ENCODE measurements around the gene RHOU. TPM values are rescaled to one million over a fixed set of nuclear protein-coding genes. Genes with fewer than 3 reads are reported as not detected.

Gene RHOU
- total RNA-seq, 1 donor from 2014 or later, result 29.5 TPM

- DNase-seq (ENCODE audit: low spot score), result no peak
Measured at GRCh38 chr1:228782662-228783417, 47.6 kb downstream of the RHOU start.

GRCh38 chr1:228783418-228784040 lies 48.2 kb downstream of the RHOU start:
- no peak for DNase-seq (ENCODE audit: low spot score)

GRCh38 chr1:228784181-228784580 lies 48.9 kb downstream of the RHOU start:
- DNase-seq (ENCODE audit: low spot score), result no peak

- no peak for DNase-seq (ENCODE audit: low spot score)
Measured at GRCh38 chr1:228785366-228786330, 50.4 kb downstream of the RHOU start.

- DNase-seq (ENCODE audit: low spot score), result no peak
Measured at GRCh38 chr1:228786361-228787129, 51.3 kb downstream of the RHOU start.

- no peak for DNase-seq (ENCODE audit: low spot score)
Measured at GRCh38 chr1:228791791-228792190, 56.5 kb downstream of the RHOU start.

- DNase-seq (ENCODE audit: low spot score), result no peak
Measured at GRCh38 chr1:228792601-228793000, 57.3 kb downstream of the RHOU start.

- DNase-seq (ENCODE audit: low spot score), result no peak
Measured at GRCh38 chr1:228793032-228793431, 57.8 kb downstream of the RHOU start.

GRCh38 chr1:228794173-228794572 lies 58.9 kb downstream of the RHOU start:
- no peak for DNase-seq (ENCODE audit: low spot score)

GRCh38 chr1:228794810-228795209 lies 59.5 kb downstream of the RHOU start:
- no peak for DNase-seq (ENCODE audit: low spot score)

GRCh38 chr1:228795596-228795995 lies 60.3 kb downstream of the RHOU start:
- no peak for DNase-seq (ENCODE audit: low spot score)

Other genes starting within 250 kb of the RHOU start
- gene RNF187, start 248.1 kb upstream of the RHOU start, total RNA-seq, result 82.4 TPM